Glutamatergic neuron (in vitro differentiated cells): ENCODE measurements around the gene CDK5. TPM values are rescaled to one million over a fixed set of nuclear protein-coding genes. Genes with fewer than 3 reads are reported as not detected.

Experiments
- DNase-seq: peaks from one replicate; pipeline ENCODE4 v3.0.0; 2022
- H3K27ac Mint-ChIP-seq: one replicate; pipeline ENCODE4 v1.8.0; 2020; ENCODE audit warnings: mild to moderate bottlenecking, mixed read lengths, inconsistent platforms; ENCODE audit not compliant: unreplicated experiment
- H3K27me3 Mint-ChIP-seq: one replicate; pipeline ENCODE4 v1.8.0; 2020; ENCODE audit warnings: mild to moderate bottlenecking, moderate library complexity, mixed read lengths, inconsistent platforms; ENCODE audit not compliant: unreplicated experiment
- H3K36me3 Mint-ChIP-seq: one replicate; pipeline ENCODE4 v1.8.0; 2020; ENCODE audit warnings: mild to moderate bottlenecking, mixed read lengths, inconsistent platforms; ENCODE audit not compliant: unreplicated experiment
- H3K4me1 Mint-ChIP-seq: one replicate; pipeline ENCODE4 v1.8.0; 2020; ENCODE audit warnings: mild to moderate bottlenecking, low read depth, mixed read lengths, inconsistent platforms; ENCODE audit not compliant: unreplicated experiment
- H3K4me3 Mint-ChIP-seq: one replicate; pipeline ENCODE4 v1.8.0; 2020; ENCODE audit warnings: mild to moderate bottlenecking, mixed read lengths, inconsistent platforms; ENCODE audit not compliant: unreplicated experiment
- H3K9me3 Mint-ChIP-seq: one replicate; pipeline ENCODE4 v1.8.0; 2020; ENCODE audit warnings: mild to moderate bottlenecking, moderate library complexity, mixed read lengths, inconsistent platforms; ENCODE audit not compliant: unreplicated experiment
- CTCF ChIP-seq: fragments of 200-600 bp; sonication (generic); IDR thresholded peaks from one replicate; pipeline ENCODE4 v1.5.0; 2021; ENCODE audit not compliant: partially characterized antibody, unreplicated experiment
- total RNA-seq: library from RNA; stranded (reverse); fragmentation: NEBNext Ultra II Directional; extraction: Animal tissue kit (Norgen Biotek cat#: 25700); gene quantifications from one replicate; pipeline ENCODE4 v1.2.1, GENCODE V29; 2021; ENCODE audit not compliant: unreplicated experiment

Gene CDK5
- total RNA-seq, 1 donor from 2014 or later: 52.9 TPM

GRCh38 chr7:151025924-151026671 lies 31.6 kb downstream of the CDK5 start:
- TF ChIP-seq CTCF: no peak
- peaks cover 14% of the 10 kb centered on the region for H3K27me3 Mint-ChIP-seq
- H3K36me3 Mint-ChIP-seq: no peaks in the 10 kb centered on the region
- peaks cover 18% of the 10 kb centered on the region for H3K9me3 Mint-ChIP-seq
- DNase-seq: no peak
- peak overlapping the region; percentile 11 for H3K4me3 Mint-ChIP-seq
- H3K4me1 Mint-ChIP-seq: peaks cover 29% of the 10 kb centered on the region
- peak overlapping the region; percentile 14 for H3K27ac Mint-ChIP-seq

GRCh38 chr7:151024435-151025056 lies 33.2 kb downstream of the CDK5 start, which contains the start of gene ATG9B:
TSS of gene ATG9B (minus strand) at chr7:151024494. CDS start at chr7:151024423, 71 bp downstream.
- peaks cover 42% of the 10 kb centered on the region for H3K4me1 Mint-ChIP-seq
- H3K27ac Mint-ChIP-seq: peak within 1 kb of the TSS; percentile 60
- peaks cover 23% of the 10 kb centered on the region for H3K27me3 Mint-ChIP-seq

GRCh38 chr7:151023232-151023631 lies 34.5 kb downstream of the CDK5 start:
- H3K9me3 Mint-ChIP-seq: peaks cover 31% of the 10 kb centered on the region
- peaks cover 25% of the 10 kb centered on the region for H3K27me3 Mint-ChIP-seq
- no peaks in the 10 kb centered on the region for H3K36me3 Mint-ChIP-seq
- peak; percentile 75 for DNase-seq
- no peak for TF ChIP-seq CTCF
- H3K27ac Mint-ChIP-seq: peak overlapping the region; percentile 56
- peak overlapping the region; percentile 72 for H3K4me3 Mint-ChIP-seq
- peaks cover 42% of the 10 kb centered on the region for H3K4me1 Mint-ChIP-seq

More at GRCh38 chr7:151024435-151025056, 33.2 kb downstream of the CDK5 start, which contains the start of gene ATG9B:
- peaks cover 27% of the 10 kb centered on the region for H3K9me3 Mint-ChIP-seq
- DNase-seq: no peak
- H3K4me3 Mint-ChIP-seq: peak within 1 kb of the TSS; percentile 72
- no peaks in the 10 kb centered on the region for H3K36me3 Mint-ChIP-seq
- TF ChIP-seq CTCF: no peak

- peak; percentile 75 for DNase-seq
- peak overlapping the region; percentile 75 for H3K4me3 Mint-ChIP-seq
Observed at GRCh38 chr7:151020231-151020630, 37.5 kb downstream of the CDK5 start.

More at GRCh38 chr7:151020231-151020630, 37.5 kb downstream of the CDK5 start:
- Mint-ChIP-seq H3K4me1 (peaks cover 43% of the 10 kb centered on the region), H3K36me3 (no peaks in the 10 kb centered on the region), H3K27ac (peak overlapping the region; percentile 98), H3K9me3 (peaks cover 28% of the 10 kb centered on the region), H3K27me3 (peaks cover 26% of the 10 kb centered on the region)
- no peak for TF ChIP-seq CTCF
